ENCODE results near the gene SFMBT1. TPM values are rescaled to one million over a fixed set of nuclear protein-coding genes. Genes with fewer than 3 reads are reported as not detected.

SFMBT1 gene
- total and polyA plus RNA-seq, 2 of the 4 experiments (the other 2 are of a cell fraction) = 1.0 to 1.8 TPM

DNA sequence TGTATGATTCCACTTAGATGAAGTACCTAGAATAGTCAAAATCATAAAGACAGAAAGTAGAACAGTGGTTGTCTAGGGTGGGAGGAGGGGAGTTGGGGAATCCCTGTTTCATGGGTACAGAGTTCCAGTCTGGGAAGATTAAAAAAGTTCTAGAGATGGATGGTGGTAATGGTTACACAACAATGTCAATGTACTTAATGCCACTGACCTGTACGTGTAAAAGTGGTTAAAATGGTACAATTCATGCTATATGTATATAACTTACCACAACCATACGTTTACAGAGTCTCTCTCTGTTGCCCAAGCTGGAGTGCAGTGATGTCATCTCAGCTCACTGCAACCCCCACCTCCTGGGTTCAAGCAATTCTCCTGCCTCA is 6.5 kb downstream of the SFMBT1 start:
- Histone ChIP-seq H3K9me1 (ENCODE audit: insufficient read depth, low read length) (no peaks in the 10 kb centered on the region), H2AK9ac (replicated peaks; ENCODE audit: low read depth, low read length, poor library complexity) (no peak overlapping the region), H2BK15ac (ENCODE audit: low read depth, low read length) (no peak overlapping the region), H3K36me3 (ENCODE audit: control insufficient read depth, insufficient read depth, low read length) (no peaks in the 10 kb centered on the region), H3K27me3 (ENCODE audit: control insufficient read depth, insufficient read depth, low read length) (no peaks in the 10 kb centered on the region; the same call in 1 of the 2 replicates), H2AK5ac (ENCODE audit: low read depth, low read length) (no peak overlapping the region), H4K91ac (ENCODE audit: insufficient read depth, low read depth, low read length) (no peak overlapping the region), H3K27ac (ENCODE audit: insufficient read depth, low read length) (no peak overlapping the region), H3K4ac (ENCODE audit: low read depth, low read length) (no peak overlapping the region), H3K79me1 (ENCODE audit: low read depth in 1 of 2, low read length in 2 of 2) (peaks cover 7% of the 10 kb centered on the region in 2 experiments; a peak in 2 of 4 replicates), H3K56ac (ENCODE audit: extremely low read depth, insufficient read depth, low read length) (no peak overlapping the region), H4K5ac (ENCODE audit: low read depth, low read length) (no peak overlapping the region), H4K20me1 (ENCODE audit: insufficient read depth, low read length) (no peaks in the 10 kb centered on the region; the same call in 1 of the 2 replicates), H3K18ac (ENCODE audit: low read depth, low read length) (no peak overlapping the region), H2BK20ac (ENCODE audit: low read depth, low read length) (no peak overlapping the region), H3K4me1 (ENCODE audit: control insufficient read depth, insufficient read depth, low read length) (no peaks in the 10 kb centered on the region), H3K14ac (replicated peaks; ENCODE audit: low read depth, low read length) (no peak overlapping the region), H3K9me3 (ENCODE audit: control insufficient read depth, insufficient read depth, low read length) (no peaks in the 10 kb centered on the region), H3K4me3 (ENCODE audit: insufficient read depth, low read depth, low read length) (no peak overlapping the region), H3K4me2 (ENCODE audit: low read depth, low read length) (no peak overlapping the region), H4K8ac (ENCODE audit: low read depth in 2 of 2, low read length in 2 of 2) (no peak overlapping the region), H3K9ac (ENCODE audit: low read depth, low read length) (no peak overlapping the region), H2BK120ac (ENCODE audit: low read depth, low read length) (no peak overlapping the region), H2BK5ac (ENCODE audit: low read depth, low read length, poor library complexity, severe bottlenecking) (no peak overlapping the region), H3K23ac (ENCODE audit: low read depth, low read length) (no peak overlapping the region), H2AFZ (replicated peaks; ENCODE audit: low read length, poor library complexity) (no peak overlapping the region)
- no peak for TF ChIP-seq FOS (IDR thresholded peaks at IDR 0.05; ENCODE audit: low read depth, low read length)
- no peak for TF ChIP-seq CHD1 (IDR thresholded peaks at IDR 0.05; ENCODE audit: low read depth, low read length)
- TF ChIP-seq NFE2L2 (IDR thresholded peaks at IDR 0.05; ENCODE audit: low read depth, low read length) = no peak
- no peak for TF ChIP-seq RFX5 (IDR thresholded peaks at IDR 0.05; ENCODE audit: low read depth, low read length)
- TF ChIP-seq RAD21 (IDR thresholded peaks at IDR 0.05; ENCODE audit: low read length) = no peak
- no peak for TF ChIP-seq RCOR1 (IDR thresholded peaks at IDR 0.05; ENCODE audit: insufficient replicate concordance, low read length)
- no peak for TF ChIP-seq CTCF (conservative IDR thresholded peaks at IDR 0.05; ENCODE audit: low read depth, low read length)
- TF ChIP-seq MAZ (IDR thresholded peaks at IDR 0.05; ENCODE audit: borderline replicate concordance, low read depth, low read length) = no peak
- TF ChIP-seq POLR2A (IDR thresholded peaks at IDR 0.05; ENCODE audit: low read depth, low read length) = no peak
- TF ChIP-seq, protein P1, sequence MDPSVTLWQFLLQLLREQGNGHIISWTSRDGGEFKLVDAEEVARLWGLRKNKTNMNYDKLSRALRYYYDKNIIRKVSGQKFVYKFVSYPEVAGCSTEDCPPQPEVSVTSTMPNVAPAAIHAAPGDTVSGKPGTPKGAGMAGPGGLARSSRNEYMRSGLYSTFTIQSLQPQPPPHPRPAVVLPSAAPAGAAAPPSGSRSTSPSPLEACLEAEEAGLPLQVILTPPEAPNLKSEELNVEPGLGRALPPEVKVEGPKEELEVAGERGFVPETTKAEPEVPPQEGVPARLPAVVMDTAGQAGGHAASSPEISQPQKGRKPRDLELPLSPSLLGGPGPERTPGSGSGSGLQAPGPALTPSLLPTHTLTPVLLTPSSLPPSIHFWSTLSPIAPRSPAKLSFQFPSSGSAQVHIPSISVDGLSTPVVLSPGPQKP (IDR thresholded peaks at IDR 0.05; ENCODE audit: borderline replicate concordance, low read depth, low read length) = no peak
- TF ChIP-seq MXI1 (IDR thresholded peaks at IDR 0.05; ENCODE audit: borderline replicate concordance, low read depth, low read length) = no peak
- TF ChIP-seq SMC3 (IDR thresholded peaks at IDR 0.05; ENCODE audit: low read depth, low read length) = no peak
- TF ChIP-seq MAFK (IDR thresholded peaks at IDR 0.05; ENCODE audit: low read depth, low read length) = no peak
- no peak for TF ChIP-seq USF2 (IDR thresholded peaks at IDR 0.05; ENCODE audit: low read depth, low read length)
- no peak for TF ChIP-seq BHLHE40 (IDR thresholded peaks at IDR 0.05; ENCODE audit: low read depth, low read length)
- TF ChIP-seq CEBPB (IDR thresholded peaks at IDR 0.05; ENCODE audit: low read depth, low read length) = no peak
- no TSS peak for BruUV-seq (replicated peaks)
- in situ Hi-C loops (cut with MboI; ENCODE audit: low sequenced_read_pairs) (no loop called here), intact Hi-C loops (cut with micrococcal nuclease) (no loop called here), dilution Hi-C loops (cut with HindIII; ENCODE audit: low sequenced_read_pairs, unreplicated experiment) (no loop called here)
- ChIA-PET POLR2A (ENCODE audit: unreplicated experiment) (no interaction called here), CTCF (interaction anchor here (0.6 kb wide), 1 partner anchor 205 kb away, joined by 3 read pairs; the partner anchor contains the start of gene MUSTN1)
- DNase-seq (no peak), ATAC-seq (ENCODE audit: low read depth) (no peak)
- no CpG with 5 or more reads among the region's 2 CpGs for WGBS, 2 experiments (ENCODE audit: extremely low coverage in 2 of 2, insufficient read length in 1 of 2)

Data from IMR-90 (cell line).